Stimulated activated CD8-positive, alpha-beta memory T cell treated with anti-CD3 and anti-CD28 coated beads, Interleukin-4, amount 100 ng/mL, for 24 hours (primary cell): ENCODE data around the gene PPP2R3A.
"Not testable (repeated sequence)": the region's sequence is repeated elsewhere in the genome, so short reads cannot be mapped to it uniquely, and the experiment has no call there.

Experiments used
- DNase-seq: peaks from one replicate; pipeline ENCODE4 v3.0.0-alpha.2; 2020; ENCODE audit warnings: low read depth

PPP2R3A gene

GRCh38 chr3:136083641-136084382 lies 118.3 kb downstream of the PPP2R3A start:
- DNase-seq = not testable (repeated sequence)

GRCh38 chr3:136085067-136085466 lies 119.5 kb downstream of the PPP2R3A start:
- not testable (repeated sequence) for DNase-seq

- no peak for DNase-seq
Measured at GRCh38 chr3:136093771-136094170, 128.2 kb downstream of the PPP2R3A start.

- DNase-seq = no peak
Measured at GRCh38 chr3:136105044-136105443, 139.5 kb downstream of the PPP2R3A start.

GRCh38 chr3:136106101-136106500 lies 140.6 kb downstream of the PPP2R3A start:
- no peak for DNase-seq

- DNase-seq = no peak
Measured at GRCh38 chr3:136109499-136109898, 144.0 kb downstream of the PPP2R3A start.

GRCh38 chr3:136110481-136110880 lies 145.0 kb downstream of the PPP2R3A start:
- DNase-seq = no peak

GRCh38 chr3:136114421-136114820 lies 148.9 kb downstream of the PPP2R3A start:
- no peak for DNase-seq

- DNase-seq = not testable (repeated sequence)
Measured at GRCh38 chr3:136119332-136119731, 153.8 kb downstream of the PPP2R3A start.

GRCh38 chr3:136119783-136120182 lies 154.3 kb downstream of the PPP2R3A start:
- DNase-seq = not testable (repeated sequence)

GRCh38 chr3:136120373-136121348 lies 155.1 kb downstream of the PPP2R3A start:
- DNase-seq = no peak

- no peak for DNase-seq
Measured at GRCh38 chr3:136122006-136122405, 156.5 kb downstream of the PPP2R3A start.

- not testable (repeated sequence) for DNase-seq
Measured at GRCh38 chr3:136131647-136132046, 166.1 kb downstream of the PPP2R3A start.

GRCh38 chr3:136134091-136134490 lies 168.6 kb downstream of the PPP2R3A start:
- DNase-seq = no peak

- no peak for DNase-seq
Measured at GRCh38 chr3:136135039-136135802, 169.7 kb downstream of the PPP2R3A start.

- DNase-seq = no peak
Measured at GRCh38 chr3:136136454-136136853, 170.9 kb downstream of the PPP2R3A start.

- no peak for DNase-seq
Measured at GRCh38 chr3:136141291-136141785, 175.8 kb downstream of the PPP2R3A start.

- no peak for DNase-seq
Measured at GRCh38 chr3:136141891-136142290, 176.4 kb downstream of the PPP2R3A start.

GRCh38 chr3:136142592-136142991 lies 177.1 kb downstream of the PPP2R3A start:
- no peak for DNase-seq

- not testable (repeated sequence) for DNase-seq
Measured at GRCh38 chr3:136144397-136144796, 178.9 kb downstream of the PPP2R3A start.

GRCh38 chr3:136146981-136147729 lies 181.6 kb downstream of the PPP2R3A start:
- DNase-seq = no peak
